T47D (cell line): ENCODE data around the gene ZNF638.
"Not testable (repeated sequence)": the region's sequence is repeated elsewhere in the genome, so short reads cannot be mapped to it uniquely, and the experiment has no call there.

ENCODE experiments used
- DNase-seq, 2 experiments: peaks; one replicate each; pipeline versions ENCODE4 v3.0.0 to v3.0.0-alpha.2; 2011 to 2012; ENCODE audit warnings: low read depth in 1 of 2, low spot score in 1 of 2
- JUND ChIP-seq: IDR thresholded peaks from 2 replicates; pipeline ENCODE4 v1.6.1; 2012; ENCODE audit warnings: low read depth
- in situ Hi-C: cut with HindIII; loops from 2 replicates; pipeline ENCODE4 v1.10.0; 2016; ENCODE audit warnings: low sequenced_read_pairs, low pct_unique_long_range_greater_than_20kb

The ZNF638 gene

GRCh38 chr2:71389384-71390072, 57.9 kb downstream of the ZNF638 start:
- no peak for TF ChIP-seq JUND
- DNase-seq: no peak
- in situ Hi-C loops: no loop called here

GRCh38 chr2:71393216-71393615, 61.6 kb downstream of the ZNF638 start:
- in situ Hi-C loops: no loop called here
- no peak for DNase-seq
- TF ChIP-seq JUND: no peak

GRCh38 chr2:71395471-71395870, 63.9 kb downstream of the ZNF638 start:
- no peak for DNase-seq
- no peak for TF ChIP-seq JUND
- in situ Hi-C loops: no loop called here

GRCh38 chr2:71402427-71402826, 70.8 kb downstream of the ZNF638 start:
- no peak for TF ChIP-seq JUND
- in situ Hi-C loops: no loop called here
- DNase-seq: no peak

- TF ChIP-seq JUND: no peak
- in situ Hi-C loops: no loop called here
- no peak for DNase-seq
Measured at GRCh38 chr2:71409611-71410010, 78.0 kb downstream of the ZNF638 start.

GRCh38 chr2:71410696-71411095, 79.1 kb downstream of the ZNF638 start:
- TF ChIP-seq JUND: no peak
- DNase-seq: no peak
- in situ Hi-C loops: no loop called here

GRCh38 chr2:71416866-71417265, 85.3 kb downstream of the ZNF638 start:
- DNase-seq, in situ Hi-C loops: not testable (repeated sequence)

GRCh38 chr2:71417300-71418202, 86.0 kb downstream of the ZNF638 start:
- no peak for TF ChIP-seq JUND
- in situ Hi-C loops: no loop called here
- DNase-seq: peak in 1 of 2 experiments; percentile 1

- in situ Hi-C loops: no loop called here
- DNase-seq: no peak
- no peak for TF ChIP-seq JUND
Measured at GRCh38 chr2:71419145-71419544, 87.6 kb downstream of the ZNF638 start.

- in situ Hi-C loops: no loop called here
- no peak for TF ChIP-seq JUND
- no peak for DNase-seq
Measured at GRCh38 chr2:71419976-71420375, 88.4 kb downstream of the ZNF638 start.

- in situ Hi-C loops: no loop called here
- DNase-seq: no peak
- no peak for TF ChIP-seq JUND
Measured at GRCh38 chr2:71422786-71423185, 91.2 kb downstream of the ZNF638 start.

GRCh38 chr2:71423817-71424420, 92.3 kb downstream of the ZNF638 start:
- DNase-seq: no peak
- in situ Hi-C loops: no loop called here
- TF ChIP-seq JUND: no peak

- TF ChIP-seq JUND: no peak
- in situ Hi-C loops: no loop called here
- DNase-seq: no peak
Measured at GRCh38 chr2:71426721-71427120, 95.1 kb downstream of the ZNF638 start.
